Nephron (organoid): ENCODE data around the gene XKRX.

Source experiments
- H3K27ac Mint-ChIP-seq, 3 experiments: 2 replicates each; pipeline ENCODE4 v1.8.0; 2020; ENCODE audit warnings: mixed read lengths in 3 of 3, mild to moderate bottlenecking in 2 of 3, moderate library complexity in 1 of 3
- H3K27me3 Mint-ChIP-seq: 2 replicates; pipeline ENCODE4 v1.8.0; 2021; ENCODE audit warnings: low read depth, mild to moderate bottlenecking, moderate library complexity, mixed read lengths
- H3K36me3 Mint-ChIP-seq: 2 replicates; pipeline ENCODE4 v1.8.0; 2020; ENCODE audit warnings: low read depth, mixed read lengths
- H3K4me1 Mint-ChIP-seq: 2 replicates; pipeline ENCODE4 v1.8.0; 2020; ENCODE audit warnings: mixed read lengths
- H3K4me3 Mint-ChIP-seq, 3 experiments: 2 replicates each; pipeline ENCODE4 v1.8.0; 2020; ENCODE audit warnings: mild to moderate bottlenecking in 3 of 3, mixed read lengths in 3 of 3, moderate library complexity in 2 of 3
- H3K9me3 Mint-ChIP-seq: 2 replicates; pipeline ENCODE4 v1.8.0; 2020; ENCODE audit warnings: mixed read lengths
- TF ChIP-seq, protein P1 (sequence below), 3 experiments: fragments of 200-600 bp; sonication (generic); IDR thresholded peaks; one replicate each; pipeline ENCODE4 v1.5.0; 2021; ENCODE audit warnings: antibody characterized with exemption in 3 of 3; ENCODE audit not compliant: unreplicated experiment in 3 of 3

Gene XKRX

DNA sequence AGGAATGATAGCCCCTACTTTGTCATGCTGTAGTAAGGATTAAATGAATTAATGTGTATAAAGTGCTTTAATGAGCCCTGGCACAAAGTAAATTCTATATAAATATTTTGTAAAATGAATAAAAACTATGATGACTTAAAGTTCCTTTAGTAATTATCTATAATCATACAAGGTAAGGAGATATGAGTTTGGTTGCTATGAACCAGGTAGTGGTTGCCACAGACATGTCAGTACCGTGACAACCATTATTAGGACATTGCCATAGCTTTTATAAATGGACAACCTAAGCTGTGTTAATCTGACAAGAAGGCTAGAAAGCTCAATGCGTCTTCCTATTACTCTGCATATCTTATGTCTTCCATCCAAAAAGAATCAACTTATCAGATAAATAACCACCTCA is 40.7 kb upstream of the XKRX start, which contains the start of gene ARL13A:
Gene ARL13A (plus strand): TSS at position 301 of the 400 bp plus-strand sequence. CDS start 3,982 bp downstream, outside the sequence.
- H3K27ac Mint-ChIP-seq = no peak within 1 kb of the TSS
- H3K27me3 Mint-ChIP-seq = no peaks in the 10 kb centered on the region
- no peaks in the 10 kb centered on the region for H3K4me1 Mint-ChIP-seq
- H3K4me3 Mint-ChIP-seq = no peak within 1 kb of the TSS
- peaks cover 24% of the 10 kb centered on the region for H3K9me3 Mint-ChIP-seq
- H3K36me3 Mint-ChIP-seq = peaks cover 5% of the 10 kb centered on the region
- TF ChIP-seq, protein P1, sequence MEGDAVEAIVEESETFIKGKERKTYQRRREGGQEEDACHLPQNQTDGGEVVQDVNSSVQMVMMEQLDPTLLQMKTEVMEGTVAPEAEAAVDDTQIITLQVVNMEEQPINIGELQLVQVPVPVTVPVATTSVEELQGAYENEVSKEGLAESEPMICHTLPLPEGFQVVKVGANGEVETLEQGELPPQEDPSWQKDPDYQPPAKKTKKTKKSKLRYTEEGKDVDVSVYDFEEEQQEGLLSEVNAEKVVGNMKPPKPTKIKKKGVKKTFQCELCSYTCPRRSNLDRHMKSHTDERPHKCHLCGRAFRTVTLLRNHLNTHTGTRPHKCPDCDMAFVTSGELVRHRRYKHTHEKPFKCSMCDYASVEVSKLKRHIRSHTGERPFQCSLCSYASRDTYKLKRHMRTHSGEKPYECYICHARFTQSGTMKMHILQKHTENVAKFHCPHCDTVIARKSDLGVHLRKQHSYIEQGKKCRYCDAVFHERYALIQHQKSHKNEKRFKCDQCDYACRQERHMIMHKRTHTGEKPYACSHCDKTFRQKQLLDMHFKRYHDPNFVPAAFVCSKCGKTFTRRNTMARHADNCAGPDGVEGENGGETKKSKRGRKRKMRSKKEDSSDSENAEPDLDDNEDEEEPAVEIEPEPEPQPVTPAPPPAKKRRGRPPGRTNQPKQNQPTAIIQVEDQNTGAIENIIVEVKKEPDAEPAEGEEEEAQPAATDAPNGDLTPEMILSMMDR (IDR thresholded peaks at IDR 0.05; ENCODE audit: unreplicated experiment in 3 of 3) = no peak

- Mint-ChIP-seq H3K9me3 (peaks cover 25% of the 10 kb centered on the region), H3K36me3 (no peaks in the 10 kb centered on the region), H3K27ac (no peak overlapping the region), H3K4me3 (no peak overlapping the region), H3K27me3 (no peaks in the 10 kb centered on the region), H3K4me1 (no peaks in the 10 kb centered on the region)
- TF ChIP-seq, protein P1 (IDR thresholded peaks at IDR 0.05; ENCODE audit: unreplicated experiment in 3 of 3) = no peak
Measured at GRCh38 chrX:100964362-100964761, 35.6 kb upstream of the XKRX start.

DNA sequence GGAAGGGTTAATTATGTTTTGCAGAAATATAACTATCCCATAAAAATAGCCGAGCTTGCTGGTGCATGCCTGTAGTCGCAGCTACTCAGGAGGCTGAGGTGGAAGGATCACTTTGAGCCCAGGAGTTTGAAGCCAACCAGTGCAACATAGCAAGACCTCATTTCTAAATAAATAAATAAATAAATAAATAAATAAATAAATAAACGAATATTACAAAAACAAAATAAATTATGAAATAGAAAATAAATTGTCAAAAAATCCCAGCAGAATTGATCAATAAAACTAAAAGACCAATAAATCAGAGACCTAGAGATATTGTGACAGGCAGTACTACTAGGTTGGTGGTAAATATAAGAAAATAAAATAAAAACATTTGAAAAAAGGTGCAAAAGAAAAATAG is 34.1 kb upstream of the XKRX start:
- Mint-ChIP-seq H3K9me3 (peaks cover 22% of the 10 kb centered on the region), H3K4me3 (no peak overlapping the region), H3K36me3 (no peaks in the 10 kb centered on the region), H3K27ac (no peak overlapping the region), H3K4me1 (no peaks in the 10 kb centered on the region), H3K27me3 (no peaks in the 10 kb centered on the region)
- TF ChIP-seq, protein P1 (IDR thresholded peaks at IDR 0.05; ENCODE audit: unreplicated experiment in 3 of 3) = no peak

- TF ChIP-seq, protein P1 (IDR thresholded peaks at IDR 0.05; ENCODE audit: unreplicated experiment in 3 of 3) = no peak
Measured at GRCh38 chrX:100948557-100948956, 19.8 kb upstream of the XKRX start.

GRCh38 chrX:100946299-100946927 is 17.7 kb upstream of the XKRX start:
- H3K4me1 Mint-ChIP-seq = no peaks in the 10 kb centered on the region
- no peak overlapping the region for H3K4me3 Mint-ChIP-seq

More at GRCh38 chrX:100948557-100948956, 19.8 kb upstream of the XKRX start:
- no peak overlapping the region for H3K27ac Mint-ChIP-seq
- H3K4me1 Mint-ChIP-seq = no peaks in the 10 kb centered on the region
- H3K4me3 Mint-ChIP-seq = no peak overlapping the region
- peaks cover 15% of the 10 kb centered on the region for H3K9me3 Mint-ChIP-seq
- no peaks in the 10 kb centered on the region for H3K36me3 Mint-ChIP-seq
- H3K27me3 Mint-ChIP-seq = no peaks in the 10 kb centered on the region

More at GRCh38 chrX:100946299-100946927, 17.7 kb upstream of the XKRX start:
- H3K36me3 Mint-ChIP-seq = no peaks in the 10 kb centered on the region
- peaks cover 8% of the 10 kb centered on the region for H3K9me3 Mint-ChIP-seq
- H3K27ac Mint-ChIP-seq = no peak overlapping the region
- H3K27me3 Mint-ChIP-seq = no peaks in the 10 kb centered on the region
- TF ChIP-seq, protein P1 (IDR thresholded peaks at IDR 0.05; ENCODE audit: unreplicated experiment in 3 of 3) = no peak
